Measurements from ENCODE around the gene SLC22A1. TPM values are rescaled to one million over a fixed set of nuclear protein-coding genes. Genes with fewer than 3 reads are reported as not detected.
A peak's percentile ranks its signal among the peaks of the same experiment; 100 is the strongest.
"Not testable (repeated sequence)": the region's sequence is repeated elsewhere in the genome, so short reads cannot be mapped to it uniquely, and the experiment has no call there.

Gene SLC22A1
- total RNA-seq (2014; rRNA removed; shearing (Covaris generic)): 0.47 and 0.56 TPM in 2 replicates

- no peak for DNase-seq (ENCODE audit: low spot score)
Observed at GRCh38 chr6:160121558-160121957, at the start of gene SLC22A1. SLC22A1 (plus strand) TSS chr6:160121815; CDS start chr6:160121936, 121 bp downstream.

- DNase-seq (ENCODE audit: low spot score): no peak
Observed at GRCh38 chr6:160073272-160073671, 48.3 kb upstream of the SLC22A1 start.

DNA sequence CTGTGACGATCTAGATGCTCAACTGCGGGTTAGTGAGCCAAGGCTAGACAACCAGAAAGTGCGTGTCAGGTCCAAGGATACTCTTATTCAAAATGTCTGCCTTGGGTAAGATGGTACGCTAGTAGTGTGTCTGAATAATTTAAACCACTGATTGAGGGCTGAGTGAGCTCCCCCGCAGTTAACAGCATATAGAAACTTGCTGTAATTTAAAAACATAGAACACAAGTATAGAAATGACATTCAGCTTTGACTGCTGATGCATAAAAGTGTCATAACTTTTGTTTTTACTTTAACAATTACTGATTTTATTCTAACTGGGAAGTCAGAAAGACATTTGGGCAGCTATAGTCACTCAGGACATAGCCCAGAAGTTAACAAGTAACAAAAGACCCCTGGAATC lies 45.6 kb upstream of the SLC22A1 start:
- DNase-seq (ENCODE audit: low spot score): no peak

DNA sequence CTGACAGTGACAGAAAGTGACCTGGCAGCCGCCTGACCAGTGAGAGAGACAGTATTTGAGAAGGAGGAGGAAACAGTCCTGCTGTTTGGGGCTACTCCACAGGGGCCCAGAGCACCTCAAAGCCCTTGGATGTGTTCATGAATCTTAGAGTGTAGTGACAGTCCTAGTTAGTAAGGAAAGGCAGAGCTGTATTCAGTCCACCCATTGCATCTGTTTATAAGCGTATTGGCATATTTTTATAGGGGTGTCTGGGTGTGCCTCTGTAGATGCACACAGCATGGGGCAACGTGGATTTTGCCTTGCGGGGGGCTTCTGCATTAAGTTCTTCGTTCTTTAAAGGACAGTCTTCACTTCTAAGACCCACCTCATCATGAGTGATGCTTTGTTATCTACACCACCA lies 44.6 kb upstream of the SLC22A1 start:
- no peak for DNase-seq (ENCODE audit: low spot score)

- DNase-seq (ENCODE audit: low spot score): no peak
Observed at GRCh38 chr6:160077526-160077925, 44.1 kb upstream of the SLC22A1 start.

- no peak for DNase-seq (ENCODE audit: low spot score)
Observed at GRCh38 chr6:160078883-160079685, 42.5 kb upstream of the SLC22A1 start.

DNA sequence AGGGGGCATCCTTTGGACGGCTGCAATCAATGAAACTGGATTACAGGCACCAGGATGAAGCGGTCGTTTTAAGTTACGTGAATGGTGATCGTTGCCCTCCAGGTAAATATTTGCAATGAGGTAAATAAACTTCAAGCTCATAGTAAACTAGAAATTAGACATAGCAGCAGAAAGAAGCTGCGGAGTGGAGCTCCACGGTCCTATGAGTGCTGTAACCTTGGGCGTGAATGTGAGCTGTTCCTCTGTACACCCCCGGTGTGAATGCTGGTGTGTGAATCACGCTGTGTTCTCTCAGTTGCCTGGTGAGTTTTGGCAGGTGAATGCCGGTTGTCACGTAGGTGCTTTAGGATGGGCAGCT lies 42.0 kb upstream of the SLC22A1 start:
- no peak for DNase-seq (ENCODE audit: low spot score)

- no peak for DNase-seq (ENCODE audit: low spot score)
Observed at GRCh38 chr6:160080097-160080496, 41.5 kb upstream of the SLC22A1 start.

- DNase-seq (ENCODE audit: low spot score): no peak
Observed at GRCh38 chr6:160081398-160081797, 40.2 kb upstream of the SLC22A1 start.

DNA sequence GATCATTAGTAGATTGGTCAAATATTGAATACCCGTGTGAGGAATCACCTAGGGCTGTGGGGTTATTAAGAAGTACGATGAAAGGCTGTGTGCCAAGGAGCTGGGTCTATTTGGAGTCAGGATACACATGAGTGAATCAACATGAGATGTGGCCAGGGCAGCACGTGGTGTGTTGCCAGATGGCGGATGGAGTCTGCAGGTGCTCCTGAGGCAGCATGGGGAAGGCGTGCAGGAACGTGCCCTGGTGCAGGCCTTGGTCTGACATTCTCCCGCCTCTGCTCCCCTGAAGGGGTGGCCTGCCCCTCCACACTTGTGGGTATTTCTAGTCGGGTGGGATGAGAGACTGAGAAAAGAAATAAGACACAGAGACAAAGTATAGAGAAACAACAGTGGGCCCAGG lies 39.0 kb upstream of the SLC22A1 start:
- no peak for DNase-seq (ENCODE audit: low spot score)

- no peak for DNase-seq (ENCODE audit: low spot score)
Observed at GRCh38 chr6:160084198-160084776, 37.3 kb upstream of the SLC22A1 start.

- no peak for DNase-seq (ENCODE audit: low spot score)
Observed at GRCh38 chr6:160085226-160085625, 36.4 kb upstream of the SLC22A1 start.

- no peak for DNase-seq (ENCODE audit: low spot score)
Observed at GRCh38 chr6:160085713-160086505, 35.7 kb upstream of the SLC22A1 start.

DNA sequence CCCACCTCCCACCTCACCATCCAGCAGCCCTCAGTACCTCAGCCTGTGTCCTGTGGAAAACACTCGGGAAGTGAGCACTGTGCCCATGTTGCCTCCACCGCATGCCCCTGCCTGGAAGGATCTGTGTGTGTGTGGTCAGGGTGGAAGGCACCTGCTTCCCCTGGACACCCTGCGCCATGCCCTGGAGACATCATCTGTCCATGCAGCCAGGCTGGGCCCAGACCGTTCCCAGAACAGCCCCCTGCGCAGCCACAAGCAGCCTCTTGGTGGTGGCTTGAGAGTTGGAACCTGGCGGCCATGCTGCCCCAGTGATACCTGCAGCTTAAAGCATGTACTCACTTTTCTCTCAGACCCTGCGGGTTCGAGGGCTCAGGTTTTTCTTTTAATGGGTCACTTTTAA lies 34.9 kb upstream of the SLC22A1 start:
- DNase-seq (ENCODE audit: low spot score): no peak

- peak; percentile 57 for DNase-seq (ENCODE audit: low spot score)
Observed at GRCh38 chr6:160088069-160088783, 33.4 kb upstream of the SLC22A1 start.

- DNase-seq (ENCODE audit: low spot score): no peak
Observed at GRCh38 chr6:160088784-160089533, 32.7 kb upstream of the SLC22A1 start.

DNA sequence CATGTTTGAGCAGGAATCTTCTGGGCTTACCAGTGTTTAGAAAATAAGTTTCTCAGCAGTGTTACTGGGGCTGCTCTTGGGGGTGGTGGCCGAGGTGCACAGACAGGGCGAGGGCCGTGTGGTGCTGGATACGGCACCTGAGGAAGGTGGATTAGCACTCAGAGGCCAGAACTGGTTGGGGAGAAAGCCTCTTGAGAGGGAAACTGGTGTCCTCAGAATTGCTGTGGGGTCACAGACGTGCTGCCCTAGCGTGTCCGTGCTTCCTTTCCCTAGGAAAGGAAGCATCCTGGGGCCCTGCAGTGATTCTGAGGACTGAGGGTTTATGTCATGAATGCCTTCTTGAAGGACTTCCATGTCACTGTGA lies 32.1 kb upstream of the SLC22A1 start:
- no peak for DNase-seq (ENCODE audit: low spot score)

DNA sequence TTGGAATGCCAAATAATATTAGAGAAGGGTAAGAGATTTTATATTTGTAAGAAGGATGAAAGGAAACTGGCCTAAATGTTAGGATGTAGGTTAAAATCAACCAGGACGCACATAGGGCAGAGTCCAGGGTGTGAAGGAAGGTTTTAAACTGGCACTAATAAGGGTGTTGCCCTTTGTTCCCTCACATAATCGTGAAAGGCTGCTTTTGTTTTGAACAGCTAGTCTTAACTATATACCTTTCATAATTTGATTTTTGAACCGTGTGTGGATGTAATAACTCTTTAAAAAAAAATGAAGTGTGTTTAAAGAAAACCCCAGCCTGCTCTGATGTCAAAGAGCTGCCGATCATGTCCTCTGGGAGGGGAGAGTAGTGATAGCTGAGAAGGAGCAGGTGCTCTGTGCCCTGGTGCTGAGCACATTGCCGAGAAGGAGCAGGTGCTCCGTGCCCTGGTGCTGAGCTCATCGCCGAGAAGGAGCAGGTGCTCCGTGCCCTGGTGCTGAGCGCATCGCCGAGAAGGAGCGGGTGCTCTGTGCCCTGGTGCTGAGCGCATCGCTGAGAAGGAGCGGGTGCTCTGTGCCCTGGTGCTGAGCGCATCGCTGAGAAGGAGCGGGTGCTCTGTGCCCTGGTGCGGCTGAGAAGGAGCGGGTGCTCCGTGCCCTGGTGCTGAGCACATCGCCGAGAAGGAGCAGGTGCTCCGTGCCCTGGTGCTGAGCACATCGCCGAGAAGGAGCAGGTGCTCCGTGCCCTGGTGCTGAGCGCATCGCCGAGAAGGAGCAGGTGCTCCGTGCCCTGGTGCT lies 31.0 kb upstream of the SLC22A1 start:
- DNase-seq (ENCODE audit: low spot score): not testable (repeated sequence)

GRCh38 chr6:160092176-160092575 lies 29.4 kb upstream of the SLC22A1 start:
- not testable (repeated sequence) for DNase-seq (ENCODE audit: low spot score)

GRCh38 chr6:160092602-160093001 lies 29.0 kb upstream of the SLC22A1 start:
- no peak for DNase-seq (ENCODE audit: low spot score)

Measured in HT-29 (cell line).